GM12878 (cell line): ENCODE data around the gene GALK2.

ENCODE experiments used
- CHD4 ChIP-seq: fragments of 200-600 bp; sonication (generic); IDR thresholded peaks from 2 replicates; pipeline ENCODE4 v1.6.1; 2016; ENCODE audit warnings: mild to moderate bottlenecking
- CTCF ChIP-seq, 3 experiments: IDR thresholded peaks in 2 of 3; conservative IDR thresholded peaks in 1 of 3; 2 replicates each; pipeline ENCODE4 v1.5.1; 2011; ENCODE audit warnings: low read depth in 3 of 3, low read length in 3 of 3, mild to moderate bottlenecking in 3 of 3, control low read depth in 2 of 3, moderate library complexity in 2 of 3, inconsistent platforms in 1 of 3, mixed read lengths in 1 of 3; ENCODE audit not compliant: control insufficient read depth in 2 of 3, insufficient read depth in 1 of 3; ENCODE audit errors: extremely low read depth in 1 of 3
- IKZF1 ChIP-seq: fragments of 450-650 bp; conservative IDR thresholded peaks from 2 replicates; pipeline ENCODE4 v1.6.1; 2017; ENCODE audit warnings: antibody characterized with exemption, mild to moderate bottlenecking
- POLR2A ChIP-seq: IDR thresholded peaks from 2 replicates; pipeline ENCODE4 v1.6.1; 2011; ENCODE audit warnings: low read depth, mild to moderate bottlenecking, low read length

- TF ChIP-seq CTCF (IDR thresholded peaks at IDR 0.05 in 2 of 3, conservative IDR thresholded peaks at IDR 0.05 in 1 of 3; ENCODE audit: control insufficient read depth in 2 of 3, extremely low read depth in 1 of 3, insufficient read depth in 1 of 3, low read depth in 3 of 3, low read length in 3 of 3) (no peak), POLR2A (no peak), IKZF1 (no peak), CHD4 (no peak)
Observed at GRCh38 chr15:49273734-49274318, 103.8 kb downstream of the GALK2 start.
